Measurements from ENCODE around the gene MRNIP. TPM values are rescaled to one million over a fixed set of nuclear protein-coding genes. Genes with fewer than 3 reads are reported as not detected.

The MRNIP gene
- total and polyA plus RNA-seq, 2 of the 4 experiments (the other 2 are of a cell fraction): 6.6 to 24.7 TPM

DNA sequence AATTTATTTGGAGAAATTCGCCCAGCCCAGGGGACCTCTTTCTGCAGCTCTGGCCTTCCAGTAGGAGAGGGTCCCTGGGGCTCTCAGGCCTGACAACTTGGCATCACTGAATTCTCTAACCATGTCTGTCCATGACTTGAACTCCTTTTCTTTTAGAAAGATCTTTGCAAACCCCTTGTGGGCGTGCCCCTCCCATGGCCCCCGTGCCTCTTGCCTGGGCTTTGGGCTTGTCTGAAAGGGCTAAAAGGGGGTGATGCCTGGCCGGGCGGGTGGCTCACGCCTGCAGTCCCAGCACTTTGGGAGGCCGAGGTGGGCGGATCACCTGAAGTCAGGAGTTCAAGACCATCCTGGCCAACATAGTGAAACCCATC, 41.2 kb downstream of the MRNIP start:
- no peak overlapping the region for H3K27ac ChIP-seq (ENCODE audit: insufficient read depth, low read length)
- POLR2A ChIA-PET (ENCODE audit: unreplicated experiment): no interaction called here

More for the DNA sequence above, 41.2 kb downstream of the MRNIP start:
- Histone ChIP-seq H2AK5ac (ENCODE audit: low read depth, low read length) (no peak overlapping the region), H3K4me1 (ENCODE audit: control insufficient read depth, insufficient read depth, low read length) (peaks cover 23% of the 10 kb centered on the region), H4K91ac (ENCODE audit: insufficient read depth, low read depth, low read length) (no peak overlapping the region), H2BK20ac (ENCODE audit: low read depth, low read length) (no peak overlapping the region), H3K4me2 (ENCODE audit: low read depth, low read length) (no peak overlapping the region), H3K18ac (ENCODE audit: low read depth, low read length) (no peak overlapping the region), H3K79me1 (ENCODE audit: low read depth in 1 of 2, low read length in 2 of 2) (peaks cover 4 to 28% of the 10 kb centered on the region in 2 experiments), H3K36me3 (ENCODE audit: control insufficient read depth, insufficient read depth, low read length) (peaks cover 15% of the 10 kb centered on the region), H4K5ac (ENCODE audit: low read depth, low read length) (no peak overlapping the region), H2BK120ac (ENCODE audit: low read depth, low read length) (no peak overlapping the region), H2BK15ac (ENCODE audit: low read depth, low read length) (no peak overlapping the region; the same call in 2 of the 3 replicates), H3K9ac (ENCODE audit: low read depth, low read length) (no peak overlapping the region), H3K14ac (replicated peaks; ENCODE audit: low read depth, low read length) (no peak overlapping the region), H3K56ac (ENCODE audit: extremely low read depth, insufficient read depth, low read length) (no peak overlapping the region), H3K9me1 (ENCODE audit: insufficient read depth, low read length) (peaks cover 23% of the 10 kb centered on the region), H2AK9ac (replicated peaks; ENCODE audit: low read depth, low read length, poor library complexity) (no peak overlapping the region), H4K8ac (ENCODE audit: low read depth in 2 of 2, low read length in 2 of 2) (no peak overlapping the region), H2AFZ (replicated peaks; ENCODE audit: low read length, poor library complexity) (no peak overlapping the region), H3K27me3 (ENCODE audit: control insufficient read depth, insufficient read depth, low read length) (no peaks in the 10 kb centered on the region), H3K4me3 (ENCODE audit: insufficient read depth, low read depth, low read length) (no peak overlapping the region), H4K20me1 (ENCODE audit: insufficient read depth, low read length) (peaks cover 18% of the 10 kb centered on the region), H2BK5ac (ENCODE audit: low read depth, low read length, poor library complexity, severe bottlenecking) (no peak overlapping the region), H3K9me3 (ENCODE audit: control insufficient read depth, insufficient read depth, low read length) (no peaks in the 10 kb centered on the region), H3K4ac (ENCODE audit: low read depth, low read length) (no peak overlapping the region), H3K23ac (ENCODE audit: low read depth, low read length) (no peak overlapping the region)
- in situ Hi-C loops (cut with MboI; ENCODE audit: low sequenced_read_pairs) (no loop called here), intact Hi-C loops (cut with micrococcal nuclease) (no loop called here), dilution Hi-C loops (cut with HindIII; ENCODE audit: low sequenced_read_pairs, unreplicated experiment) (no loop called here)
- ATAC-seq (ENCODE audit: low read depth): no peak
- no peak for TF ChIP-seq MAFK (IDR thresholded peaks at IDR 0.05; ENCODE audit: low read depth, low read length)
- no peak for TF ChIP-seq CHD1 (IDR thresholded peaks at IDR 0.05; ENCODE audit: low read depth, low read length)
- TF ChIP-seq POLR2A (IDR thresholded peaks at IDR 0.05; ENCODE audit: low read depth, low read length): no peak
- no peak for TF ChIP-seq SMC3 (IDR thresholded peaks at IDR 0.05; ENCODE audit: low read depth, low read length)
- TF ChIP-seq CEBPB (IDR thresholded peaks at IDR 0.05; ENCODE audit: low read depth, low read length): no peak
- DNase-seq: no peak
- no CpG with 5 or more reads among the region's 8 CpGs for WGBS, 2 experiments (ENCODE audit: extremely low coverage in 2 of 2, insufficient read length in 1 of 2)
- no TSS peak for BruUV-seq (replicated peaks)
- CTCF ChIA-PET: no interaction called here

All from IMR-90 (cell line).